ENCODE data around the gene CLTC.

The CLTC gene

GRCh38 chr17:59688008-59688407, 68.3 kb downstream of the CLTC start:
- H3K27ac ChIP-seq (ENCODE audit: low read depth, low read length): no peak overlapping the region

GRCh38 chr17:59688496-59688895, 68.8 kb downstream of the CLTC start:
- Histone ChIP-seq H4K5ac (ENCODE audit: low read length) (no peak overlapping the region), H3K36me3 (ENCODE audit: control insufficient read depth, insufficient read depth, low read length) (peaks cover 7% of the 10 kb centered on the region), H2BK120ac (ENCODE audit: low read depth, low read length) (no peak overlapping the region), H2AK5ac (ENCODE audit: low read length) (no peak overlapping the region), H2BK5ac (ENCODE audit: low read length) (no peak overlapping the region), H3K4me1 (ENCODE audit: control insufficient read depth, low read depth, low read length) (no peaks in the 10 kb centered on the region), H3K56ac (ENCODE audit: low read length) (no peak overlapping the region), H4K8ac (ENCODE audit: low read depth, low read length) (no peak overlapping the region), H3K4me2 (ENCODE audit: low read length) (no peak overlapping the region), H3K18ac (ENCODE audit: low read length) (no peak overlapping the region), H2BK15ac (replicated peaks; ENCODE audit: low read depth) (no peak overlapping the region), H3K4ac (ENCODE audit: low read depth, low read length) (no peak overlapping the region), H3K79me2 (ENCODE audit: control insufficient read depth, insufficient read depth, low read length) (no peaks in the 10 kb centered on the region), H3K23ac (ENCODE audit: low read length) (no peak overlapping the region), H3K27ac (ENCODE audit: low read depth, low read length) (no peak overlapping the region), H3K79me1 (ENCODE audit: low read length) (peaks cover 3% of the 10 kb centered on the region), H3K27me3 (ENCODE audit: insufficient read depth, low read length, poor library complexity) (no peaks in the 10 kb centered on the region), H3K4me3 (ENCODE audit: low read length) (no peak overlapping the region), H3K9ac (ENCODE audit: low read length) (no peak overlapping the region)
- no CpG with 5 or more reads among the region's 2 CpGs for WGBS (ENCODE audit: extremely low coverage, insufficient coverage, low lambda C conversion rate)
- DNase-seq: no peak

More at GRCh38 chr17:59688008-59688407, 68.3 kb downstream of the CLTC start:
- Histone ChIP-seq H3K79me2 (ENCODE audit: control insufficient read depth, insufficient read depth, low read length) (no peaks in the 10 kb centered on the region), H3K9ac (ENCODE audit: low read length) (no peak overlapping the region), H2BK5ac (ENCODE audit: low read length) (no peak overlapping the region), H2BK15ac (replicated peaks; ENCODE audit: low read depth) (no peak overlapping the region), H3K36me3 (ENCODE audit: control insufficient read depth, insufficient read depth, low read length) (peaks cover 10% of the 10 kb centered on the region), H2BK120ac (ENCODE audit: low read depth, low read length) (no peak overlapping the region), H3K27me3 (ENCODE audit: insufficient read depth, low read length, poor library complexity) (no peaks in the 10 kb centered on the region), H3K18ac (ENCODE audit: low read length) (no peak overlapping the region), H3K4me3 (ENCODE audit: low read length) (no peak overlapping the region), H4K5ac (ENCODE audit: low read length) (no peak overlapping the region), H4K8ac (ENCODE audit: low read depth, low read length) (no peak overlapping the region), H3K4ac (ENCODE audit: low read depth, low read length) (no peak overlapping the region), H3K79me1 (ENCODE audit: low read length) (peaks cover 3% of the 10 kb centered on the region), H3K56ac (ENCODE audit: low read length) (no peak overlapping the region), H3K4me1 (ENCODE audit: control insufficient read depth, low read depth, low read length) (no peaks in the 10 kb centered on the region), H2AK5ac (ENCODE audit: low read length) (no peak overlapping the region), H3K23ac (ENCODE audit: low read length) (no peak overlapping the region), H3K4me2 (ENCODE audit: low read length) (no peak overlapping the region)
- WGBS (ENCODE audit: extremely low coverage, insufficient coverage, low lambda C conversion rate): no CpG with 5 or more reads among the region's 1 CpG
- DNase-seq: no peak

GRCh38 chr17:59693582-59693981, 73.9 kb downstream of the CLTC start:
- no peak overlapping the region for H4K5ac ChIP-seq (ENCODE audit: low read length)
- DNase-seq: no peak
- H3K27ac ChIP-seq (ENCODE audit: low read depth, low read length): no peak overlapping the region
- no peak overlapping the region for H3K4me3 ChIP-seq (ENCODE audit: low read length)
- no peak overlapping the region for H2BK15ac ChIP-seq (replicated peaks; ENCODE audit: low read depth)
- H3K9ac ChIP-seq (ENCODE audit: low read length): no peak overlapping the region
- no peak overlapping the region for H4K8ac ChIP-seq (ENCODE audit: low read depth, low read length)
- no peak overlapping the region for H2AK5ac ChIP-seq (ENCODE audit: low read length)
- H3K79me1 ChIP-seq (ENCODE audit: low read length): peaks cover 6% of the 10 kb centered on the region
- no peak overlapping the region for H2BK120ac ChIP-seq (ENCODE audit: low read depth, low read length)
- no peak overlapping the region for H3K18ac ChIP-seq (ENCODE audit: low read length)
- no CpG with 5 or more reads among the region's 7 CpGs for WGBS (ENCODE audit: extremely low coverage, insufficient coverage, low lambda C conversion rate)
- H3K36me3 ChIP-seq (ENCODE audit: control insufficient read depth, insufficient read depth, low read length): peaks cover 9% of the 10 kb centered on the region
- no peaks in the 10 kb centered on the region for H3K4me1 ChIP-seq (ENCODE audit: control insufficient read depth, low read depth, low read length)
- H3K4ac ChIP-seq (ENCODE audit: low read depth, low read length): no peak overlapping the region
- H3K79me2 ChIP-seq (ENCODE audit: control insufficient read depth, insufficient read depth, low read length): peaks cover 17% of the 10 kb centered on the region
- no peak overlapping the region for H3K4me2 ChIP-seq (ENCODE audit: low read length)
- H2BK5ac ChIP-seq (ENCODE audit: low read length): no peak overlapping the region
- no peaks in the 10 kb centered on the region for H3K27me3 ChIP-seq (ENCODE audit: insufficient read depth, low read length, poor library complexity)
- no peak overlapping the region for H3K56ac ChIP-seq (ENCODE audit: low read length)
- H3K23ac ChIP-seq (ENCODE audit: low read length): no peak overlapping the region

- H2BK15ac ChIP-seq (replicated peaks; ENCODE audit: low read depth): no peak overlapping the region
- H3K9ac ChIP-seq (ENCODE audit: low read length): no peak overlapping the region
- H3K4ac ChIP-seq (ENCODE audit: low read depth, low read length): no peak overlapping the region
- H3K4me3 ChIP-seq (ENCODE audit: low read length): no peak overlapping the region
- no CpG with 5 or more reads among the region's 2 CpGs for WGBS (ENCODE audit: extremely low coverage, insufficient coverage, low lambda C conversion rate)
- H3K79me1 ChIP-seq (ENCODE audit: low read length): peaks cover 8% of the 10 kb centered on the region
- H3K79me2 ChIP-seq (ENCODE audit: control insufficient read depth, insufficient read depth, low read length): peaks cover 24% of the 10 kb centered on the region
- no peak overlapping the region for H3K56ac ChIP-seq (ENCODE audit: low read length)
- no peaks in the 10 kb centered on the region for H3K27me3 ChIP-seq (ENCODE audit: insufficient read depth, low read length, poor library complexity)
- H2AK5ac ChIP-seq (ENCODE audit: low read length): no peak overlapping the region
- no peak for DNase-seq
- H2BK5ac ChIP-seq (ENCODE audit: low read length): no peak overlapping the region
- no peaks in the 10 kb centered on the region for H3K4me1 ChIP-seq (ENCODE audit: control insufficient read depth, low read depth, low read length)
- H2BK120ac ChIP-seq (ENCODE audit: low read depth, low read length): no peak overlapping the region
- H3K27ac ChIP-seq (ENCODE audit: low read depth, low read length): no peak overlapping the region
- no peak overlapping the region for H3K4me2 ChIP-seq (ENCODE audit: low read length)
- H3K23ac ChIP-seq (ENCODE audit: low read length): no peak overlapping the region
- no peak overlapping the region for H3K18ac ChIP-seq (ENCODE audit: low read length)
- no peak overlapping the region for H4K8ac ChIP-seq (ENCODE audit: low read depth, low read length)
- peaks cover 11% of the 10 kb centered on the region for H3K36me3 ChIP-seq (ENCODE audit: control insufficient read depth, insufficient read depth, low read length)
- no peak overlapping the region for H4K5ac ChIP-seq (ENCODE audit: low read length)
Measured at GRCh38 chr17:59694344-59694743, 74.6 kb downstream of the CLTC start.

GRCh38 chr17:59695945-59696681, 76.4 kb downstream of the CLTC start:
- Histone ChIP-seq H3K79me2 (ENCODE audit: control insufficient read depth, insufficient read depth, low read length) (peaks cover 40% of the 10 kb centered on the region), H3K27ac (ENCODE audit: low read depth, low read length) (no peak overlapping the region), H3K4me1 (ENCODE audit: control insufficient read depth, low read depth, low read length) (no peaks in the 10 kb centered on the region), H3K4me3 (ENCODE audit: low read length) (no peak overlapping the region), H3K9ac (ENCODE audit: low read length) (no peak overlapping the region), H3K23ac (ENCODE audit: low read length) (no peak overlapping the region), H2BK15ac (replicated peaks; ENCODE audit: low read depth) (no peak overlapping the region), H3K4me2 (ENCODE audit: low read length) (no peak overlapping the region), H2AK5ac (ENCODE audit: low read length) (no peak overlapping the region), H4K5ac (ENCODE audit: low read length) (no peak overlapping the region), H3K27me3 (ENCODE audit: insufficient read depth, low read length, poor library complexity) (no peaks in the 10 kb centered on the region), H3K36me3 (ENCODE audit: control insufficient read depth, insufficient read depth, low read length) (peaks cover 13% of the 10 kb centered on the region), H3K79me1 (ENCODE audit: low read length) (peaks cover 13% of the 10 kb centered on the region), H3K18ac (ENCODE audit: low read length) (no peak overlapping the region), H4K8ac (ENCODE audit: low read depth, low read length) (no peak overlapping the region), H3K4ac (ENCODE audit: low read depth, low read length) (no peak overlapping the region), H2BK120ac (ENCODE audit: low read depth, low read length) (no peak overlapping the region), H2BK5ac (ENCODE audit: low read length) (no peak overlapping the region), H3K56ac (ENCODE audit: low read length) (no peak overlapping the region)
- peak; percentile 30 for DNase-seq
- no CpG with 5 or more reads among the region's 3 CpGs for WGBS (ENCODE audit: extremely low coverage, insufficient coverage, low lambda C conversion rate)

Measured in mesendoderm (in vitro differentiated cells).